SKM-1 treated with dmso at 0.1 percent for 144 hours (cell line): ENCODE results near the gene LAD1.

Experiments
- DNase-seq: peaks from one replicate; lab custom pipeline; 2025; ENCODE audit not compliant: unreplicated experiment; lab: John Stamatoyannopoulos, UW

LAD1 gene

GRCh38 chr1:201349092-201349491, 50.0 kb downstream of the LAD1 start:
- DNase-seq, result no peak

GRCh38 chr1:201348211-201348566, 50.9 kb downstream of the LAD1 start:
- DNase-seq, result peak; percentile 59

GRCh38 chr1:201347498-201348210, 51.5 kb downstream of the LAD1 start:
- DNase-seq, result no peak

- no peak for DNase-seq
Observed at GRCh38 chr1:201346987-201347386, 52.1 kb downstream of the LAD1 start.

- peak; percentile 63 for DNase-seq
Observed at GRCh38 chr1:201346337-201346939, 52.7 kb downstream of the LAD1 start.

GRCh38 chr1:201345081-201345355, 54.1 kb downstream of the LAD1 start:
- no peak for DNase-seq

GRCh38 chr1:201344206-201345080, 54.7 kb downstream of the LAD1 start:
- no peak for DNase-seq

GRCh38 chr1:201341377-201341776, 57.7 kb downstream of the LAD1 start:
- DNase-seq, result no peak

- DNase-seq, result no peak
Observed at GRCh38 chr1:201336711-201337450, 62.2 kb downstream of the LAD1 start.

- no peak for DNase-seq
Observed at GRCh38 chr1:201335901-201336300, 63.2 kb downstream of the LAD1 start.

GRCh38 chr1:201335174-201335870, 63.8 kb downstream of the LAD1 start:
- no peak for DNase-seq

GRCh38 chr1:201334325-201335173, 64.6 kb downstream of the LAD1 start:
- DNase-seq, result no peak

- no peak for DNase-seq
Observed at GRCh38 chr1:201332616-201333335, 66.3 kb downstream of the LAD1 start.

GRCh38 chr1:201332021-201332420, 67.1 kb downstream of the LAD1 start:
- DNase-seq, result no peak

- no peak for DNase-seq
Observed at GRCh38 chr1:201331166-201331565, 68.0 kb downstream of the LAD1 start.
